Right cardiac atrium (tissue), 5 donors: ENCODE results near the gene SERPINB1. TPM values are rescaled to one million over a fixed set of nuclear protein-coding genes. Genes with fewer than 3 reads are reported as not detected.

Experiments
- ATAC-seq, 2 donors: fragments of 200-7000 bp; cut with Tn5 transposase; one replicate each; pipeline versions ENCODE4 v1.8.0 to v1.9.1; 2020; ENCODE audit warnings: moderate library complexity in 2 of 2, mild to moderate bottlenecking in 1 of 2
- DNase-seq, 3 donors: peaks; one replicate each; pipeline ENCODE4 v3.0.0-alpha.2; 2020
- H3K27ac ChIP-seq: one replicate; pipeline ENCODE4 v1.5.1; 2013; ENCODE audit warnings: mild to moderate bottlenecking, low read length, control low read depth, moderate library complexity
- H3K27me3 ChIP-seq: one replicate; pipeline ENCODE4 v1.6.1; 2013; ENCODE audit not compliant: control insufficient read depth, insufficient read depth
- H3K4me1 ChIP-seq: one replicate; pipeline ENCODE4 v1.6.1; 2013; ENCODE audit warnings: low read length; ENCODE audit not compliant: control insufficient read depth, insufficient read depth
- H3K4me3 ChIP-seq: one replicate; pipeline ENCODE4 v1.5.1; 2013; ENCODE audit warnings: low read length, control low read depth
- H3K9me3 ChIP-seq: one replicate; pipeline ENCODE4 v1.6.1; 2013; ENCODE audit warnings: low read length; ENCODE audit not compliant: control insufficient read depth
- WGBS: extraction: QIAGEN DNeasy Blood & Tissue Kit; methylation state at CpG from one replicate; pipeline ENCODE4 v1.1.7; 2013; 5-methylcytosine and 5-hydroxymethylcytosine counted together
- intact Hi-C, 4 donors: fragments of 100-400 bp; cut with DNase I; formaldehyde crosslinking; loops; one replicate each; pipeline versions ENCODE4 v1.11.0 to v1.14.0; 2022 to 2023
- polyA plus RNA-seq: library from polyadenylated mRNA; stranded (reverse); fragments of 200-250 nt; gene quantifications from one replicate; pipeline ENCODE4 v1.2.3, GENCODE V29; 2013
- total RNA-seq, 4 donors: library from RNA; stranded (reverse); fragmentation: NEBNext Ultra II Directional; extraction: Animal tissue kit (Norgen Biotek cat#: 25700); gene quantifications; one replicate each; pipeline ENCODE4 v1.2.1, GENCODE V29; 2021
- donor health status: healthy with polysubstance abuse.
- donor health status: DM: no; HTN: yes; CAD: no.
- donor health status: DM: no; HTN: no; CAD: no.
- donor health status: DM: no; HTN: yes; CAD: no; lungs with severe emphysema.
- donor health status: DM: yes; HTN: yes; CAD: no.

SERPINB1 gene
- total and polyA plus RNA-seq, 5 donors = 23.6 to 42.1 (median 28.9) TPM

DNA sequence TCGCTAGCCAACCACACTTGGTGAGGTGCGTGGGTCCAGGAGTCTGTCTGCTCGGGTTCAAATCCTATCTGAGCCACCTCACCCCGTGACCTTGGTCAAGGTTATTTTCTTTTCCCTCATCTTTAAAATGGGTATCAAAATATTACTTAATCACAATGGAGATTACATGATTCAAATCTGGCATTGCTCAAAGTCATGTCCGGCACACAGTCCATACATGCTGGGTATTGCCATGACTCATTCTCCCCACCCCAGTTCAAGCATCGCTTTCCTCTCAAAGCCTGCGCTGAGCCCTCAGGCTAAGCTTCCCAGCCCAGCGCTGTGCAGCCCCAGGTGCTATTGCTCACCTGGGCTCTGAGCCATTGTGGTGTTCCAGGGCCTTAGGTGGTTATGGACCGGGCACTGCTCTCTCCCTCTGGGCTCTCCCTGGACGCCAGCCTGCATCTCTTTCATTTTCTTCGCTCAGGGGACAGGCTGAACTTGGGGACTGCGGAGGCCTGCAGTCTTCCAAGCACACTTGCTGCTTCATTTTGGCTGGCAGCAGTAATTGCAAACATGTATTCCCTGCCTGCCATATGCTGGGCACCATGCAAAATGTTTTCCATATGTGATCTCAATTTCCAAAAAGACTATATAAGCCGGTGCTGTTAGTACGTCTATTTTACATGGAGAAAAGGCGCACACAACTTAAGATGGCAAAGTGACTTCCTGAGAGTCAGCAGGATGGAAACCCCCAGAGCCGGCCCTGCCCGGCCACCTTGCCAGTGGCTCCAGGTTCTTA is 49.1 kb downstream of the SERPINB1 start:
- Histone ChIP-seq H3K4me3 (no peak overlapping the region), H3K9me3 (no peaks in the 10 kb centered on the region), H3K27me3 (no peaks in the 10 kb centered on the region), H3K4me1 (peaks cover 5% of the 10 kb centered on the region), H3K27ac (peak overlapping the region; percentile 28)
- intact Hi-C loops = loop anchor here in 3 of 4 donors (5.0 to 10.0 kb wide), 3 partner anchors 50 to 142 kb away; partner anchors contain the start of gene SERPINB1 (in 3 of the 3)
- DNase-seq = no peak
- 94% methylated on average over 17 of the region's 17 CpGs for WGBS
- ATAC-seq = no peak

DNA sequence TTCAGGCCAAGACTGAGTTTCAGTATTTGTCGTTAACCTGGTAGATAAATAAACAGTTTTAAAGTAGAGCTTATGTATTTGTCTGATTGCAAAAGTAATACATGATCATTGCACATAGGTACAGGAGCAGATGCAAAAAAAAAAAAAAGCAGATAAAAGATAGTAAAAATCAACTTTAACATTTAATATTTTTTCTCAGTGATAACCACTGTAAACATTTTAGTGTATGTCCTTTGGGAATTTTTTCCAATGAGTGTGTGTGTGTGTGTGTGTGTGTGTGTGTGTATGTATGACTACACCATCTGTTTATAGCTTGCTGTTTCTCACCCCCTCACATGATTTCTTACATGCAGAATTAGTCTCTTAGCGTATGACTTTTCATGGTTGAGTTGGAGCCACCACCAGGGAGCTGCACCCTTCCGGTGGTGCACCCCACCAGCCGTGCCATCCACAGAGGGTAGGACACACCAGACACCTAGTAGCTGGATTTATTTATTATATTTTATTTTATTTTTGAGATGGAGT is 50.2 kb downstream of the SERPINB1 start:
- intact Hi-C loops = loop anchor here in 3 of 4 donors (5.0 to 10.0 kb wide), 3 partner anchors 51 to 143 kb away; partner anchors contain the start of gene SERPINB1 (in 3 of the 3)
- no peak overlapping the region for H3K4me3 ChIP-seq

DNA sequence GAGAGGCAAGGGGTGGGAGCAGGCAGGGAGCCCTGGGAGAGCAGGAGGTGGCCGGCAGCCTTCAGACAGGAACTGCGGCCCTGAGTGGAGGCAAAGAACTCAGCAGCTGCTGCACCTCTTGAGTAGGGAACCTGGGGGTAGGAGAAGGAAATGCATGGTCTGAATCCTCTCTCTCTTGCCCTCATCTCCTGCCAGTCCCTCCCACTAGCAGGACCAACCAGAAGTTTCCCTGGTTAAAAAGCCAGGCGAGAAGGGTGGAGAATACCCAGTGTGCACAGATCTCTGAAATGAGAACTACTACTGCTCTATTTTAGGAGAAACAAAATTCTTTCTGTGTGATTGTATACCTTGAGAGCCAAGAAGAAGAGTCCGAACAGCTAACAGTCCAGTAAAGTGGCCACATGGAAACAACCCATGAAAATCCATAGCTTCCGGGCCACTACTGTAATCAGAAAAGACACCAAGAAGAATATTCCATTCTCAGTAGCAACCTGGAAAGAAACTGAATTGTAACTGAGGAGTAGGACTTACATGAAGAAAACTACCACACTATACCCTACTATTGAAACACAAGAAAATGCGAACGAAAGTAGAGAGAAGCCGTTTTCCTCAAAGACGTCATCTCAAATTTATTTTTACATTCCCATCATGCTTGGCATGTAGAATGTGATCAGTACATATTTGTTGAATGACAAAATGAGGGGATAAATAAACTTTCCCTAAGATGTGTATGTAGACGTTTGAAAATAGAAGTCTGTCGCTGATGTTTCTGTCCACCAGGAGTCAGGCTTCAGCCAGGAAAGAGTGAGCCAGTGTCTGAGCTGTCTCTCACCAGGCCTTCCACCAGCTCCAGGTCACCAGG is 50.8 kb downstream of the SERPINB1 start:
- Histone ChIP-seq H3K4me3 (no peak overlapping the region), H3K4me1 (peaks cover 5% of the 10 kb centered on the region), H3K27me3 (no peaks in the 10 kb centered on the region), H3K27ac (peak overlapping the region; percentile 62), H3K9me3 (no peaks in the 10 kb centered on the region)
- peak; percentile 61 to 80 (median 72) for DNase-seq
- WGBS = 37% methylated on average over 11 of the region's 11 CpGs
- intact Hi-C loops = loop anchor here in 3 of 4 donors (5.0 to 10.0 kb wide), 3 partner anchors 51 to 144 kb away; partner anchors contain the start of gene SERPINB1 (in 3 of the 3)
- ATAC-seq = peak; percentile 85 to 87

More for the DNA sequence above, 50.2 kb downstream of the SERPINB1 start:
- no peaks in the 10 kb centered on the region for H3K9me3 ChIP-seq
- H3K27me3 ChIP-seq = no peaks in the 10 kb centered on the region
- ATAC-seq (no peak), DNase-seq (no peak)
- H3K4me1 ChIP-seq = peaks cover 5% of the 10 kb centered on the region
- 55% methylated on average over 4 of the region's 4 CpGs for WGBS
- H3K27ac ChIP-seq = no peak overlapping the region

DNA sequence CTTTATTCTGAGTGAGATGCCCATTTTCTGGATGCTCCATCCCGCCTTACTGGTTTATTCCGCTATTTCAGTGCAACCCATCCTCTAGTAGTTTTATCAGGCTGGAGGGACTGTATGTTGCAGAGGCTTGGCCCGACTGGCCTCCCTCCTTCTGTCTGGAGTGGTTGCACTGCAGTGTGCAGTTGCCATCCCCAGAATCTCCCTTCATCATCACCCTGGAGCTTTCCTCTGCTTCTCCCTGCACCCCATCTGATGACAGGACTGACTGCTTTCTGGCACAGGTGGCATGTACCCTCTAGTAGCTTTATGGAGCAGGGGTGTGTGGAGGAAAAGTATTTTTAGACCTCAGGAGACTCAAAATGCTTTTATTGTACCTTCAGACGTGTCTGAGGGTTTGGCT is 55.4 kb downstream of the SERPINB1 start:
- intact Hi-C loops = loop anchor here in 1 of 4 donors (5.0 kb wide), 1 partner anchor 276 kb away; no protein-coding TSS in a partner anchor

DNA sequence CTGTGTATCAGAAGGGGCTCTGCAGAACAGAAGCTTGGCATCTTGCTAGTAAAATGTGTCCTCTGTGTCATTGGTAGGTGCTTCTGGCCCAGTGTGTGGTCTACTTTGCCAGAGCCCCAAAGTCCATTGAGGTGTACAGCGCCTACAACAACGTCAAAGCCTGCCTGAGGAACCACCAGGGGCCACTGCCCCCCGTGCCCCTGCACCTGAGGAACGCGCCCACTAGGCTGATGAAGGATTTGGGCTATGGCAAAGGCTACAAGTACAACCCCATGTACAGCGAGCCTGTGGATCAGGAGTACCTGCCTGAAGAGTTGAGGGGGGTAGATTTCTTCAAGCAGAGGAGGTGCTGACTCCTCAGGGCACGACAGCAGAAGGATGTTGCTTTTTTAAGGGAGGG is 56.7 kb downstream of the SERPINB1 start:
- whole genome bisulfite sequencing = 87% methylated on average over 7 of the region's 7 CpGs
- Histone ChIP-seq H3K27ac (no peak overlapping the region), H3K4me1 (peaks cover 2% of the 10 kb centered on the region), H3K9me3 (no peaks in the 10 kb centered on the region), H3K27me3 (no peaks in the 10 kb centered on the region), H3K4me3 (no peak overlapping the region)
- no peak for ATAC-seq
- intact Hi-C loops = loop anchor here in 1 of 4 donors (5.0 kb wide), 1 partner anchor 277 kb away; no protein-coding TSS in a partner anchor
- no peak for DNase-seq

More for the DNA sequence above, 55.4 kb downstream of the SERPINB1 start:
- H3K4me3 ChIP-seq = no peak overlapping the region
- DNase-seq (no peak), ATAC-seq (no peak)
- peaks cover 2% of the 10 kb centered on the region for H3K4me1 ChIP-seq
- H3K9me3 ChIP-seq = no peaks in the 10 kb centered on the region
- no peaks in the 10 kb centered on the region for H3K27me3 ChIP-seq
- no peak overlapping the region for H3K27ac ChIP-seq
- 67% methylated on average over 4 of the region's 4 CpGs for WGBS

DNA sequence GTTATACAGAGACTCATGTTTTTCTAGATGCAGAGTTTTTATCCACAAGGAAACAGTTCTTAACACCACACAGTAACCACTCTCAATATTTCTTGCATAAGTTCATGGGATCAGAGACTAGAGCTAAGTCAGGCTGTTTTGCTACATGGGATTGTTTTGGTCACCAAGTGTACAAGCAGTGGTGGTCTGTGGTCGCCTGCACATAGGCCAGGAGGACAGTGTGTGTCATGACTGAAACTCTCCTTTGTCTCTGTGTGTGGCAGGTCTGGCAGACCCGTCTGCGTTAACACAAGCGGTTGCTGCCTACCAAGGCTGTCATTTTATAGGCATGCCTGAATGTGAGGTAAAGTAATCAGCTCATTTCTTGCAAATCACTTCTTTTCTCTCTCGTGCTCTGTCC is 57.6 kb downstream of the SERPINB1 start:
- intact Hi-C loops = no loop called here
- Histone ChIP-seq H3K27me3 (no peaks in the 10 kb centered on the region), H3K4me3 (no peak overlapping the region), H3K27ac (no peak overlapping the region), H3K4me1 (peaks cover 2% of the 10 kb centered on the region), H3K9me3 (no peaks in the 10 kb centered on the region)
- no peak for DNase-seq
- 78% methylated on average over 5 of the region's 5 CpGs for WGBS
- ATAC-seq = no peak

DNA sequence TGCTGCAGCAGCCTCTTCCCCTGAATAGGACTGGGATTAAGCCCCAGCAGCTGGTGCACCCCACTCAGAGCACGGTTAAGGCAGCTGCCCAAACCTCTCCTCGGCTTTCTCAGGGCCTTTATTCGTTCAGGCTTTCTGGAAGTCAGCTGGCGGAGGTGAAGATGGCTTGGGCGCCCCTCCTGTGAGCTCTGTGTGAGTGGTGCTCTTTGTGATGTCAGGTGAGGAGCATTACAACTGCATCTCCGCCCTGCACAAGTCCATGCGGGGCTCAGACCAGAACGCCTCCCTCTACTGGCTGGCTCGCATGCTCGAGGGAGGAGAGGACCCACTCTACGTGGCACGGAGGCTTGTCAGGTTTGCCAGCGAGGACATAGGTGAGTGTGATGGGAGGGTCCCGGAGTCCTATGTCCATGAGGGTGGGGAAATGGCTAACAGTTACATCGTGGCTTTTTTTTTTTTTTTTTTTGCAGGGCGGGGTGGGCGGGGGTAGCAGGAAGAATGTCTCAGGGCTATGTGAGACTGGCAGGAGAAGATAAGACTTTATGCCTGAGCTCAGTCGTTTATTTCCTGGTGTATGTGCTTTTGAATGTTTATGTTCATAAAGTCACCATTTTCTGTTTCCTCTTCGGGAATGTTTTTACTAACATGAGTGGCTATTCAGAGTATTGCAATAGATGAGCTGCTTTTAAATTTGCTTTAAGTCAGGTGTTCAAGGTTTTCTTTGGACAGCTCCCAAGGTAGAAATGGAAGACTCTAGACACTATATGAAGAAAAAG is 58.3 kb downstream of the SERPINB1 start:
- peaks cover 2% of the 10 kb centered on the region for H3K4me1 ChIP-seq
- WGBS = 64% methylated on average over 19 of the region's 19 CpGs
- H3K27me3 ChIP-seq = no peaks in the 10 kb centered on the region
- peak; percentile 28 to 29 for ATAC-seq
- no peaks in the 10 kb centered on the region for H3K9me3 ChIP-seq
- H3K27ac ChIP-seq = no peak overlapping the region
- DNase-seq = no peak
- H3K4me3 ChIP-seq = no peak overlapping the region
- intact Hi-C loops = no loop called here

DNA sequence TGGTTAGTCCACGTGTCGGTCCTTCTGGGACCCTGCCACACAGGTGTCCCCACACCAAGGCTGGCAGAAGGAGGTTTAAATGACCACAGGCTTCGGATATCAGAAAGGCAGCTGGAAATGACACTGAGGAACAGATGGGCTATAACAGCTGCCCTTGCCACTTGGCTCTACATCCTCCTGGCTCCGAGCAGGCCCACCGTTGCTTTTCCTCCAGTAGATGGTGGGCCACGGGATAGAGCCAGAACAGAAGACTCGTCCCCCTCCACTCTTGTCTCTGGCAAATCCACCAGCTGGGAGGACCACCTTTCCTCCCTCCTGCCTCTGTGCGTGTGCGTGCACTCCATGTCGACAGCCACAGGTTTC is 58.9 kb downstream of the SERPINB1 start:
- Histone ChIP-seq H3K9me3 (no peaks in the 10 kb centered on the region), H3K4me1 (peaks cover 2% of the 10 kb centered on the region), H3K4me3 (no peak overlapping the region), H3K27ac (no peak overlapping the region), H3K27me3 (no peaks in the 10 kb centered on the region)
- no peak for DNase-seq
- WGBS = 78% methylated on average over 10 of the region's 10 CpGs
- intact Hi-C loops = no loop called here
- no peak for ATAC-seq

DNA sequence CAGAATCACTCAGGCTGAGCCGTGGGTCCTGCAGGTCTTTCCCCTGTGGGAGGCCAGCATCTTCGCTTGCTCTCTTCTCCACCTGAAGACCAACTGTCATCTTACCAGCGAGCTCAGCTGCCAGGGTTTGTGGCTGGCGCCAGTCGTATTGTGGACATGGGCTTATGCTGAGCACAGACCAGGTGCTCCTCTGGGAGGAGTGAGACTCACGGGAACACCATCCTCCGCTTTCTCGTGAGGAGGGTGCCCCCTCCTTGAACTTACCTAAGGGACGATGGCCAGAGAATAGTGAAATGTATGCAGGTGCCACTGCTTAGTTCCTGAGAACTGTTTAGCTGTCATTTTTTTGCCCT is 59.3 kb downstream of the SERPINB1 start:
- Histone ChIP-seq H3K4me1 (peaks cover 2% of the 10 kb centered on the region), H3K4me3 (no peak overlapping the region), H3K27ac (no peak overlapping the region), H3K9me3 (no peaks in the 10 kb centered on the region), H3K27me3 (no peaks in the 10 kb centered on the region)
- no peak for DNase-seq
- 92% methylated on average over 9 of the region's 9 CpGs for WGBS
- no peak for ATAC-seq
- intact Hi-C loops = no loop called here
